ENCODE measurements around the gene LACTB.
"Not testable (repeated sequence)": the region's sequence is repeated elsewhere in the genome, so short reads cannot be mapped to it uniquely, and the experiment has no call there.

Gene LACTB

GRCh38 chr15:63090887-63091286, 30.8 kb upstream of the LACTB start:
- H3K27ac ChIP-seq: peak overlapping the region; percentile 88; the same call in 1 of the 2 replicates
- no peak for TF ChIP-seq CTCF (conservative IDR thresholded peaks at IDR 0.05)

- H3K27ac ChIP-seq: no peak overlapping the region
- TF ChIP-seq CTCF (conservative IDR thresholded peaks at IDR 0.05): no peak
These were observed 29.8 kb upstream of the LACTB start for GRCh38 chr15:63091679-63092446.

- peak; percentile 96 for TF ChIP-seq CTCF (conservative IDR thresholded peaks at IDR 0.05)
- H3K27ac ChIP-seq: no peak overlapping the region
These were observed 28.0 kb upstream of the LACTB start for GRCh38 chr15:63093486-63094205.

- peak overlapping the region; percentile 8; the same call in 1 of the 2 replicates for H3K27ac ChIP-seq
These were observed 27.1 kb upstream of the LACTB start for GRCh38 chr15:63094495-63094931.

GRCh38 chr15:63096178-63096577, 25.5 kb upstream of the LACTB start:
- H3K27ac ChIP-seq: no peak overlapping the region
- no peak for TF ChIP-seq CTCF (conservative IDR thresholded peaks at IDR 0.05)

More at GRCh38 chr15:63094495-63094931, 27.1 kb upstream of the LACTB start:
- no peak for TF ChIP-seq CTCF (conservative IDR thresholded peaks at IDR 0.05)

- not testable (repeated sequence) for H3K27ac ChIP-seq
These were observed 22.8 kb upstream of the LACTB start for GRCh38 chr15:63098901-63099300.

GRCh38 chr15:63099581-63099980, 22.1 kb upstream of the LACTB start:
- H3K27ac ChIP-seq: not testable (repeated sequence)

- H3K27ac ChIP-seq: no peak overlapping the region
- TF ChIP-seq CTCF (conservative IDR thresholded peaks at IDR 0.05): no peak
These were observed 18.2 kb upstream of the LACTB start for GRCh38 chr15:63103416-63103815.

Data from VCaP (cell line).